GM19468 (cell line): Measurements from ENCODE around the gene CLCNKA.
"Not testable (repeated sequence)": the region's sequence is repeated elsewhere in the genome, so short reads cannot be mapped to it uniquely, and the experiment has no call there.

ENCODE experiments used
- ATAC-seq: cut with Tn5 transposase; IDR thresholded peaks from one replicate; pipeline ENCODE4 v1.9.1; 2021; ENCODE audit warnings: mild to moderate bottlenecking, moderate library complexity, moderate number of reproducible peaks; ENCODE audit not compliant: unreplicated experiment; ENCODE audit errors: extremely low read depth

The CLCNKA gene

DNA sequence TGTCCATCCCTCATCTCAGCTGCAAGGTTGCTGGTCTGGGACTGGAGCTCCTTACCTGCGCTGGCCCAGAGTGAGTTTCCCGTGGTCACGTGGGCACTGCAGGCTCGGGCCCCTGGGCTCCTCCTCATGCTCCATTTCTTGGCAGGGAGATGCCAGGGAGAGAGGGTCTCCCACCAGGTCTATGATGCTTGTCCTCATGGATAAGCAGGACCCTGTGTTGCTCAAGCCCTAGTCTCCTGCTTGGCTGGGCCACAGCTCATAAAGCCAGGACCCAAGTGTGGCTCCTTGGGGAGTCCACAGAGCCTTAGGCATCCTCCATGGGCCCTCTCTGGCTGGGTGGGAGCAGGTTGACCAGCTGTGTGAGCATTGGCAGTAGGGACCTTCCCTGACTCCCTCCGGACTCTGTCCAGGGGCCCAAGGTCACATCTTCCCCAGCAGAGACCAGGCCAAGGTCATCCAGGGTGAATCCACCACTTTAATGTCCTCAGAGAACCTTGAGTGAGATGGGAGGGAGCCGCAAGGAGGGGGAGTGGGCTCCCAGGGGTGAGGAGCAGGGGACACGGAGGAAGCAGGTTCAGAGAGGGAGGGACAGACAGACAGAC, 35.6 kb downstream of the CLCNKA start:
- not testable (repeated sequence) for ATAC-seq

- ATAC-seq: not testable (repeated sequence)
Observed at GRCh38 chr1:16058394-16059120, 36.7 kb downstream of the CLCNKA start.

DNA sequence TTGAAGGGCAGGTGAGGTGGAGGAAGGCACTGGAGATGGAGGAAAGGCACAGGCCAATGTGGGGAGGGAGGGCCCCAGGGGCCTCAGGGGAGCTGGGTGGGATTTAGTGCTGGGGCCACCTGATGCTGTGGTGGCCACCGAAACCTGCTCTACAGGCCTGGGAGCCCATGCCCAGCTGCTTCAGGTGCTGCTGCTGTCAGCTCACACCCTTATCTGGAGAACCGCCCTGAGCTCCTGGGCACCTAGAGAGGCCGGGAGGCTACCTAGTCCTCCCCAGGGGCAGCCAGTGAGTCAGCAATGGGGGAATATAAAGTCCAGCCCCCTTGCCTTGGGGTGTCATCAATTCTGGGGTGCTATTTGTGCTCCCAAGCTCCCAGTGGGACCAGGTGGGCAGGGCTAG, 39.4 kb downstream of the CLCNKA start:
- no peak for ATAC-seq

DNA sequence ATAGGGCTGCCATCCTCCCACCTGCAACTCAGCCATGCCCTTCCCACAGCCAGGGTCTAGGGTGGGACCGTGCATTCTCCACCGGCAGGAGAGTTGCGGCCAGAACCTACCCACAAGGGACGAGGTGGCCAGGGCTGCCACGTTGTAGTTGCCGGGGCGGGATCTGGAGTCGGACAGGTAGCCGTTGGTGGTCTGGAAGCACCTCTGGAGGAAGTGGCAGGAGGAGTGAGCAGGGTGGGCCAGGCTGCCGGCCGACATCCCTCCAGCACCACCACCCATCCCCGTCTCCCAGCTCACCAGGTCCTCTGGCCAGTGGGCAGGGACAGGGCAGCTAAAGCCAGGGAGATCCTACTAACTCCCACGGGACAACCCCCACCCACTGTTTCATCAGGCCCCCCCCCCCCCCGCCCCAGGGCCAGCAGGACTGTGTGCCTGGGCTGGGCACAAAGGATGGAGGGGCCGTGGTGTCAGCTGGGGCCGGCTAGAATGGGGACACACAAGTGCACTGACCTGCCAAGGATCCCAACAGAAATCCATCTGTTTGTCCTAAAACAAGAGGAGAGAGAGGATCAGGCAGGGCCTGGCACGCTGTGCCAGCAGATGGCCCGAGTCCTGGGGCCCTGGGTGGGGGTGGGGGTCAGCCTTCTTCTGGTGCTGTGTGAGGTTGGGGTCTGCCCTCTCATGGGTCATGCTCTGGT, 40.3 kb downstream of the CLCNKA start:
- ATAC-seq: not testable (repeated sequence)

DNA sequence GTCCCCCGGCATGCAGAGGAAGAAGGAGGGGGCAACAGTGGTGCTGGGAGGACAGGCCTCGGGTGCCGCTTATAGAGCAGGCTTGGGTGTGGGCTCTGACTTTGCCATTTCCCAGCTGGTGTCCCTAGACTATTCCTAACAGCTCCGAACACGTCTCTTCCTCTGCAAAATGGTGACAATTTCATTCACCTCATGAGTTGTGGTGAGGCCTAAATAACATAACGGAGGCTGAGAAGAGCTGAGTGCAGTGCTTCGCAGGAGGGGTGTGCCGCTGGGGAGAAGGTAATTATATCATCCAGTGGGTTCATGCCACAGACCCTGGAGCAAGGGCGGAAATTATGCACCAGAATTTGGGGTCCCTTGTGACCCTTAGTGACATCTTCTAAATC, 40.8 kb downstream of the CLCNKA start:
- not testable (repeated sequence) for ATAC-seq

DNA sequence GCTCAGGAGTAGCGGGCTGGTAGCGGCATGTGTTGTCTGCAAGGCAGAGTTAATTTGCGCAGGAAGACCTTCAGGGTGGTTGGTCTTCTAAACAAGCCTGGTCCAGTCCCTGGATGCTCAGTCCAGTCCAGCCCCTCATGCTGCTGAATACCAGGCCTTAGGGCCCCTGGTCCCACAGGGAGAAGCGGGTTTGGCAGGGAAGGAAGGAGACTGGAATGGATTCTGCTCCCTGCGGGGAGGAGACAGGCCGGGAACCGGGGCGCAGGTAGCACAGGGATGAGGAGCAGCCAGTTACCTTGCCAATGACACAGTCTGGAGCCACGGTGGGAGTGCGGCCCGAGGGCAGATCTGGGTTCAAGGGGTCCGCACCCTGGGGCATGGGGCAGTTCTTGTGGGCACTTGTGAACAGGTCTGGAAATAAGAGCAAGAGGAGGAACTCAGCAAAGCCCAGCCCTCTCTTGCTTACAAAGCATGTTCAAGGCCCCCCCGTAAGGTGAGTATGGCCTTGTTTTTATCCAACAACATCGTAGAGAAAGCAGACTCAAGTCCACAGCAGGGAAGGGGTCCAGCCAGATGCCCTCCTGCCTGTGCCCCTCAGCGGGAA, 41.5 kb downstream of the CLCNKA start:
- no peak for ATAC-seq

- ATAC-seq: no peak
Observed at GRCh38 chr1:16063921-16064320, 42.1 kb downstream of the CLCNKA start.

GRCh38 chr1:16064536-16065268, 42.9 kb downstream of the CLCNKA start:
- ATAC-seq: no peak

DNA sequence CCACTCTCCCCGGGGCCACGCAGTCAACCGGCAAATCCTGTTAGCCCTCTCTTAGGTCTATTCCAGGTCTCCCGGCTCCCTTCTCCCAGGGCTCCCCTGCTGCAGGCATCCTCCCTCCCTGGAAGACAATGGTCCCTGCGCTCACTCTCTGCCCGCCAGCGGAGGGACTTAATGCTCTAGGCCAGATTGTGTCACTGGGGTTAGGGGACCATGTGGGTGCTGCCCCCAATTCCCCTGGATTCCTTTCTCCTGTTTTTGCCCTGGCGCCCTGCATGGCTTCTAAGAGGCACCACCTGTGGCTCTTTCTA, 43.4 kb downstream of the CLCNKA start:
- ATAC-seq: no peak

GRCh38 chr1:16066245-16066644, 44.4 kb downstream of the CLCNKA start:
- ATAC-seq: no peak

DNA sequence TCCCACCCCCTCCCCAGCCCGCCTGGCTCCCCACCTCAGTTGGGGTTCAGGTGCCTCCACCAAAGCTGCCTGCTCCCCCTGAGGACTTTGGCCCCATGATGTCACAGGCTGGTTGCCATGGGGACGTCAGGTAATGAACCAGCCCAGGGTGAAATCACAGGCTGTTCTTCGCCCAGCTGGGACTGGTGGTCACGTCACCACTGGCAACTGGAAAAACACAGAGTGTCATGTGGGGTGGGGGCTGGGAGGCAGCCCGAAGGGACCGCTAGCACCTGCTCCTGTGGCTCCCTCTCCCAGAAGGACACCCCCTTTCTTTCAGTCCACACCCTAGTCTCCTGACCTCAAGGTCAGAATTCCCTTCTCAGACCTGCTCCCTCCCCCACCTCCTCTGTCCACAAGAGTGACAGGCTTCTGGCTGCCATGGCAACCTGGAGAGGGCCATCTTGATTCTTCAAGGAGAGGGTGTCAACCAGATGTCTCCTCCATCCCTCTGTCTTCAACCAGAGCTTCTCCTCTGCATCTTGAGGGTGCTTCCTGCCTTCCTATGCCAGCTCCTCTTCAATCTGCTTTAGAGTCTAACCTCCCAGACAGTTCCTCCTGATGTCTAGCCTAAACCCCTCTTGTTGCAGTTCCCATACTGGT, 45.4 kb downstream of the CLCNKA start:
- no peak for ATAC-seq

DNA sequence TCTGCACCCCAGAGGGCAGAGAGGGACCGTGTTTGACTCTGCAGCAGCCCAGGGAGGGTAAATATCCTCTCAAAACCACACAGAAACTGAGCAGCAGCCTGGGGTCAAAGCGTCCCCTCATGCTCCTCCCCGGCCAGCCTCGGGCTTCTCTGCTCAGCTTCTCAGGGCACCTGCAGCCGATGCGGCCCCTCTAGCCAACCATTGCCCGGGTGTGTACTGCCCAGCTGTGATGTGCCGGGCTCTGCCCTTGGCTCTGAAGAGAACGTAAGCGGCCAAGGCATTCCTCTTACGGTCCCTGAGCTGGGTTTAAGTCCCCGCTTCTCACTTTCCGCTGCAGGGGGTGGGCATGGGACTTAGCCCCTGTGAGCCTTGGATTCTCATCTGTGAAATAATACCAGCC, 46.1 kb downstream of the CLCNKA start:
- no peak for ATAC-seq

- ATAC-seq: no peak
Observed at GRCh38 chr1:16068356-16069270, 46.8 kb downstream of the CLCNKA start.

DNA sequence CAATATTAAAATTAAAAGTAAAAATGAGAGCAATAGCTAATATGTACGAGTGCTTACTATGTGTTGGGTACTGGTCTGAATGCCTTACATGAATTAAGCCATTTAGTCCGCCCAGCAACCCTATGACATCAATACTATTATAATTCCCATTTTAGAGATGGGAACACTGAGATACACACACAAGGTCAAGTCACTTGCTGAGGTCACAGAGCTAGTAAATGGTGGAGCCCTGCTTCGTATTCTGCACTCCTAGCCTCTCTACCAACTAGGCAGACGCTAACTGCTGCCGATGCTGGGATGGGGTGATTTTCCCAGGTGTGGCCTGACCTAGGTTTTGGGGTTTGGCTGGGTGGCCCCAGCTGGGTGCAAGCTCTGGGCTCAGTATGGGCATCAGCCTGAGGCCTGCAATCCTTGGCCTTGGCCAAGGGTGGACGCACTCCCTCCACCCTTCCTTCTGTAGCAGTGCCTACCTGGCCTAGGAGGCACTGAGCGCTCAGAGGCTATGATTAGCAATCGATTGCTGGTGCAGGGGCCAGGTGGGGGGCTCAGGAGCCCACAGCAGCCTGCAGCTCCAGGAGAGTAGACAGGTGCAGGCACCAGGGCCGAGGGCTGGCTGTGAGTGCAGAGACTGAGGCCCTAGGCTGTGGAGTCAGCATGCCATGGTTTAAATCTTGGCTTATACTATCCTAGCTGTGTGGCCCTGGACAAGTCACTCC, 49.0 kb downstream of the CLCNKA start:
- no peak for ATAC-seq

DNA sequence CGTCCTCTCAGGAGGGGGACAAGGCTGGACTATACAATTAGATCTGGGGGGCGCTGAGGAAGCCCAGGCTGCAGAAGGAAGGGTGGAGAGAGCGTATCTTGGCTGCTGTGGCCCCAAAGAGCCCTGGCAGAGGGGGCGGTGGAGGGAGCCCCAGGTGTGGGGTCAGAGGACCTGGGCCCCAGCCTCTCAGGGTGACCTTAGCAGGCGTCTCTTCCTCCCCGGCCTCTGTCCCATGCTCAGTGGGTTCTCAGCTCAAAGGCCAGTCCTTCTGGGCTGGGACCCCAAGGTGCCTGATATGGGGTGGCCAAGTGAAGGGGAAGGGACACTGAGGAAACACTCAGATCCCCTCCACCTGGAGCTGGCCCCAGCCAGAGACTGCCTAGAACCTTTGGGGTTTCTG, 49.8 kb downstream of the CLCNKA start:
- no peak for ATAC-seq

- ATAC-seq: no peak
Observed at GRCh38 chr1:16072095-16072494, 50.3 kb downstream of the CLCNKA start.

GRCh38 chr1:16072616-16073484, 51.0 kb downstream of the CLCNKA start:
- ATAC-seq: no peak
